Measurements from ENCODE around the gene PXDN. TPM values are rescaled to one million over a fixed set of nuclear protein-coding genes. Genes with fewer than 3 reads are reported as not detected.

Gene PXDN
- total and polyA plus RNA-seq, 11 donors, result 5.9 to 83.7 (median 28.2) TPM

- 87 to 88% (median 87%) methylated on average over 29 of the region's 29 CpGs for WGBS, 4 donors
- ATAC-seq (no peak), DNase-seq (peak in 1 of 5 donors; percentile 44)
- Histone ChIP-seq H3K4me3 (no peak overlapping the region), H3K27ac (peak overlapping the region in 10 of 12 donors; percentile 12 to 77 (median 52)), H3K36me3 (no peaks in the 10 kb centered on the region), H3K27me3 (peaks cover 0 to 8% (median 0%) of the 10 kb centered on the region in 9 donors), H3K9me3 (peaks cover 0 to 4% (median 0%) of the 10 kb centered on the region in 12 donors), H3K4me1 (peaks cover 0 to 43% (median 26%) of the 10 kb centered on the region in 12 donors)
- TF ChIP-seq POLR2A (IDR thresholded peaks at IDR 0.05) (no peak), CTCF (IDR thresholded peaks at IDR 0.05) (no peak)
- intact Hi-C loops (cut with DNase I), result loop anchor here in 8 of 10 donors (5.0 kb wide), 6 partner anchors 43 to 223 kb away; no protein-coding TSS in a partner anchor
Observed at GRCh38 chr2:1594373-1595171, 149.7 kb downstream of the PXDN start.

- H3K27me3 ChIP-seq, result peaks cover 0 to 8% (median 0%) of the 10 kb centered on the region in 9 donors
- TF ChIP-seq POLR2A (IDR thresholded peaks at IDR 0.05), result no peak
- TF ChIP-seq CTCF (IDR thresholded peaks at IDR 0.05), result no peak
- H3K27ac ChIP-seq, result peak overlapping the region in 11 of 12 donors; percentile 9 to 77 (median 43)
- intact Hi-C loops (cut with DNase I), result loop anchor here in 8 of 10 donors (5.0 kb wide), 5 partner anchors 53 to 223 kb away; no protein-coding TSS in a partner anchor
- 27 to 51% (median 39%) methylated on average over 6 of the region's 6 CpGs for WGBS, 4 donors
- no peak for ATAC-seq
- no peaks in the 10 kb centered on the region for H3K36me3 ChIP-seq
- no peak overlapping the region for H3K4me3 ChIP-seq
- H3K9me3 ChIP-seq, result peaks cover 0 to 4% (median 0%) of the 10 kb centered on the region in 12 donors
- peaks cover 0 to 43% (median 26%) of the 10 kb centered on the region in 12 donors for H3K4me1 ChIP-seq
- no peak for DNase-seq
Observed at GRCh38 chr2:1594123-1594372, 150.3 kb downstream of the PXDN start.

- Histone ChIP-seq H3K4me3 (no peak overlapping the region), H3K9me3 (peaks cover 0 to 4% (median 0%) of the 10 kb centered on the region in 12 donors), H3K27ac (peak overlapping the region; percentile 9 to 77 (median 43)), H3K27me3 (peaks cover 0 to 8% (median 0%) of the 10 kb centered on the region in 9 donors), H3K36me3 (no peaks in the 10 kb centered on the region), H3K4me1 (peaks cover 0 to 43% (median 26%) of the 10 kb centered on the region in 12 donors)
- 39 to 63% (median 54%) methylated on average over 9 to 15 of the region's 15 CpGs for WGBS, 4 donors
- ATAC-seq (peak in 3 of 4 donors; percentile 17 to 38 (median 38)), DNase-seq (peak in 3 of 5 donors; percentile 62 to 78 (median 69))
- TF ChIP-seq POLR2A (IDR thresholded peaks at IDR 0.05) (no peak), CTCF (IDR thresholded peaks at IDR 0.05) (no peak)
- intact Hi-C loops (cut with DNase I), result loop anchor here in 9 of 10 donors (2.0 to 5.0 kb wide), 9 partner anchors 54 to 224 kb away; partner anchors contain the start of gene PXDN (in 1 of the 9)
Observed at GRCh38 chr2:1593371-1594122, 150.8 kb downstream of the PXDN start.

Measured in heart left ventricle (tissue), 16 donors.